HG02610 (cell line): ENCODE measurements around the gene LY6G6F.

Experiments used
- ATAC-seq: cut with Tn5 transposase; IDR thresholded peaks from one replicate; pipeline ENCODE4 v1.9.1; 2021; ENCODE audit warnings: mild to moderate bottlenecking, moderate library complexity; ENCODE audit not compliant: unreplicated experiment

LY6G6F gene

GRCh38 chr6:31737315-31737990 lies 30.8 kb downstream of the LY6G6F start:
- no peak for ATAC-seq

- ATAC-seq: peak; percentile 23
Observed at GRCh38 chr6:31737991-31738979, 31.6 kb downstream of the LY6G6F start.

DNA sequence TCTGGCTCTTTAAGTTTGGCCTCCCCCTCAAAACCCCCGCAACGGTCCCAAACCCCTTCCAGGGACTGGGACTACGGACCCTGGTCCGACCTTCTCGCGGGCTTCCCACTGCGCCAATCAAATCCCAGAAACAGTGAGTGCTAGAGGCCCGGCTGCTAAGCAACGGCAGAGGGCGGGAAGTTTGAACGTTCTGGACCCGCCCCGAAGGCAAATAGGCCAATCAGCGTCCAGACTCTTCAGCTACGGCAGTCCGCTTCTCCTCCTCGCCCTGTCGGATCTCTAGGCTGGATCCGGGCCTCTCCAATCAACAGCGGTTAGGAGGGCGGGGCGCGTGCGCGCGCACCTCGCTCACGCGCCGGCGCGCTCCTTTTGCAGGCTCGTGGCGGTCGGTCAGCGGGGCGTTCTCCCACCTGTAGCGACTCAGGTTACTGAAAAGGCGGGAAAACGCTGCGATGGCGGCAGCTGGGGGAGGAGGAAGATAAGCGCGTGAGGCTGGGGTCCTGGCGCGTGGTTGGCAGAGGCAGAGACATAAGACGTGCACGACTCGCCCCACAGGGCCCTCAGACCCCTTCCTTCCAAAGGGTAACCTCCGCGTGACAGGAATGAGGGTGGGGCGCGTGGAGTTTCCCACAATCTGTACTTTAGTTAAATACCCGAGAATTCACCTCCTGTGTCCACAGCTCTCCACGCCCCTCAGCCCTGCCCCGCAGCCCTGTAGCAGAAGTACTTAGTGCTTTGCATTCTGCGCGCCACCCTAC lies 33.2 kb downstream of the LY6G6F start, which contains the start of gene MSH5:
Gene MSH5 (plus strand): TSS at position 367 of the 758 bp plus-strand sequence. CDS start 462 bp downstream, outside the sequence.
- ATAC-seq: peak; percentile 76

DNA sequence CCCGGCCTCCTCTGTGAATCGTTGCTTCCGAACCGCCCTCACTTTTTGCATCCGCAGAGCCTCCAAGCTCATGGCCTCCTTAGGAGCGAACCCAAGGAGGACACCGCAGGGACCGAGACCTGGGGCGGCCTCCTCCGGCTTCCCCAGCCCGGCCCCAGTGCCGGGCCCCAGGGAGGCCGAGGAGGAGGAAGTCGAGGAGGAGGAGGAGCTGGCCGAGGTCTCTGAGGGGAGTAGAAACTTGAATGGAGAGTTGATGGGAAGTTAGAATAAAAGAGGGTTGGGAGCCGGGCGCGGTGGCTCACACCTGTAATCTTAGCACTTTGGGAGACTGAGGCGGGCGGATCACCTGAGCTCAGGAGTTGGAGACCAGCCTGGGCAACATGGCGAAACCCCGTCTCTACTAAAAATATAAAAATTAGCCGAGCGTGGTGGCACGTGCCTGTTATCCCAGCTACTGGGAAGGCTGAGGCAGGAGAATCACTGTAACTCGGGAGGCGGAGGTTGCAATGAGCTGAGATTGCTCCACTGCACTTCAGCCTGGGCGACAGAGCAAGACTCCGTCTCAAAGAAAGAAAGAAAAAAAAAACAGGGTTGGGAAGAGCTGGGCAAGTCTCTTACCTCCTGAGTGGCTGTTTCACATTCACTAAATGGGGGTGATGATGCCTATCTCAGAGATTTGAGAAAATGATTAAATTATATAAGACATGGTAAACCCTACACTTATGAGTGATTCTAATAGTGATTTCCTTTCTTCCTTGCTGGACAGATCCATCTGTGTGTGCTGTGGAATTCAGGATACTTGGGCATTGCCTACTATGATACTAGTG lies 33.9 kb downstream of the LY6G6F start:
- ATAC-seq: no peak

GRCh38 chr6:31741815-31742214 lies 35.1 kb downstream of the LY6G6F start:
- ATAC-seq: no peak

DNA sequence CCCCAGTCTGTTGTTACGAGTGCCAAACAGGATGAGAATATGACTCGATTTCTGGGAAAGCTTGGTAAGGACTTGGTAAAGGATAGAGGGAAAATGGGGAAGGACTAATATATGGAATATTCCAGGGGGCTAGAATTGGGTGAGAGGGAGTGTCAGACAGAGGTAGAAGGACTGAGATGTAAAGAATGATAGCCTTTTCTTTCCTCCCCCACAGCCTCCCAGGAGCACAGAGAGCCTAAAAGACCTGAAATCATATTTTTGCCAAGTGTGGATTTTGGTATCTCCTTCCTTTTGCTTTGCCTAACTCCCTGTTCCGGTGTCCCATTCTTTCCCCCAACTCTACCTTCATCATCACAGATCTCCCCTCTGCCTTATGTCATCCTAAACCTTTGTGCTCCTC lies 36.2 kb downstream of the LY6G6F start:
- ATAC-seq: no peak

GRCh38 chr6:31744422-31744821 lies 37.8 kb downstream of the LY6G6F start:
- no peak for ATAC-seq

- ATAC-seq: no peak
Observed at GRCh38 chr6:31749301-31750036, 42.8 kb downstream of the LY6G6F start.

- ATAC-seq: no peak
Observed at GRCh38 chr6:31750411-31751022, 43.9 kb downstream of the LY6G6F start.

DNA sequence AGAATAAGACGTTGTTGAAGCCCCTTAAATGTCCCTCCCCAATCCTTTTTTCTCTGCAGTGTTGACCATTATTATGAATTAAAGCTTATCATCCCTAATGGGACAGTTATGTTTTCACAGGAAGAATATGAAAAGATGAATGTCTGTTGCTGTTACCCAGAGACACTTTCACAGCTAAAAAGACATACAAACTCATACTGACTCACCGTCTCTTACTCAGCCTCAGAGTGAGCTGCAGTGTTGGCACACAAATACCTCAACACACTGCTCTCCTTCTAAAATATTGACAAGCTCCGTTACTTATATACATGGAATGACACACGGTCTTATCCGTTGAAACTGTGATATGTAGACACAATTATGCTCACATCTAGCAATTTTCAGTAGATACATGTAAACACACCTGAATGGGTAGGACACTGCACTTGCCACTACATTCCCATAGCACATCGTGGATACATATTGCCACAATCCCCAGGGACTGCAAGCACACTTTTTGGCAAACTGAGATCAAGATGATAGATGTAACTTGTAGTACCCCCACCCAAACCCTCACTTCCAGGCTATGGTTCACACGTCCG lies 46.2 kb downstream of the LY6G6F start:
- no peak for ATAC-seq

DNA sequence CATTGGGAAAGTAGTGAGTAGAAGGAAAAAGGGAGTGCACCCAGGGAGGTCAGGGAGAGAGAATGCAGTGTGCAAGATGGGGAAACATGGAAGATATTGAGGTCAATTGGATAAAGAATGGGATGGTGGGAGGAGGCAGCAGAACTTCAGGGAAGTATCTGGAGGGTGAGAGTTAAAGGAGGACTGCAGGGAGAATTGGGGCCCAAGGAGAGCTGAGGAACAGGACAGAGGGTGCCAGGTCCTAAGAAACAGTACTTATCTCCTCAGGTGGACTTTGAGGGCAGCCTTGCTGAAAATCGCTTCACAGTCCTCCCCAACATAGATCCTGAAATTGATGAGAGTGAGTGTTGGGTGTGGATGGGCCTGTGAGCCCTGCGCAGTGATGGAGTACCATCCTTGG lies 51.6 kb downstream of the LY6G6F start:
- ATAC-seq: no peak
